Right lung (tissue), 5 donors: ENCODE results near the gene GFAP. TPM values are rescaled to one million over a fixed set of nuclear protein-coding genes. Genes with fewer than 3 reads are reported as not detected.

Experiments
- DNase-seq, 2 donors: peaks; one replicate each; pipeline ENCODE4 v3.0.0-alpha.2; 2013
- polyA plus RNA-seq, 5 donors: library from polyadenylated mRNA; unstranded; fragments of 120-200 nt; gene quantifications; one replicate each; pipeline versions ENCODE4 v1.2.1 to v1.2.3, GENCODE V29; 2013; ENCODE audit warnings: inconsistent platforms in 1 of 5, low replicate concordance in 1 of 5; ENCODE audit not compliant: insufficient read length in 5 of 5, insufficient read depth in 1 of 5

Gene GFAP
- polyA plus RNA-seq, 5 donors: 0.19 to 0.95 (median 0.58) TPM

GRCh38 chr17:44865931-44866330 lies 49.4 kb downstream of the GFAP start:
- no peak for DNase-seq

GRCh38 chr17:44865231-44865660 lies 50.1 kb downstream of the GFAP start:
- DNase-seq: peak; percentile 50 to 68

- no peak for DNase-seq
Measured at GRCh38 chr17:44864831-44865230, 50.5 kb downstream of the GFAP start.

- DNase-seq: no peak
Measured at GRCh38 chr17:44863061-44863918, 52.0 kb downstream of the GFAP start.

GRCh38 chr17:44862278-44862914 lies 52.9 kb downstream of the GFAP start:
- DNase-seq: no peak

GRCh38 chr17:44859701-44860100 lies 55.6 kb downstream of the GFAP start:
- no peak for DNase-seq

- DNase-seq: no peak
Measured at GRCh38 chr17:44854192-44854591, 61.1 kb downstream of the GFAP start.

Other genes starting within 250 kb of the GFAP start
- 10 to 100 TPM; 25.2 to 35.7 (median 31.7) TPM for gene CCDC43, start 225.7 kb downstream of the GFAP start, polyA plus RNA-seq
- 10 to 100 TPM; 13.1 to 20.1 (median 15.6) TPM for gene DBF4B, start 206.8 kb downstream of the GFAP start, polyA plus RNA-seq
- 1 to 10 TPM; 1.5 to 3.4 (median 2.8) TPM for gene ADAM11, start 156.5 kb downstream of the GFAP start, polyA plus RNA-seq
- gene GJC1, start 85.2 kb downstream of the GFAP start, polyA plus RNA-seq: 10 to 100 TPM; 36.5 to 45.7 (median 39.9) TPM
- gene HIGD1B, start 67.6 kb downstream of the GFAP start, polyA plus RNA-seq: 10 to 100 TPM; 13.0 to 21.7 (median 17.7) TPM
- 10 to 100 TPM; 77.7 to 95.7 (median 92.8) TPM for gene EFTUD2, start 16.1 kb downstream of the GFAP start, polyA plus RNA-seq
- 10 to 100 TPM; 10.8 to 22.9 (median 14.5) TPM for gene KIF18B, start 32.3 kb upstream of the GFAP start, polyA plus RNA-seq
- gene C1QL1, start 52.8 kb upstream of the GFAP start, polyA plus RNA-seq: 1 to 10 TPM; 1.5 to 4.7 (median 2.4) TPM
- 10 to 100 TPM; 37.3 to 54.2 (median 48.5) TPM for gene DCAKD, start 136.1 kb upstream of the GFAP start, polyA plus RNA-seq
- gene NMT1, start 145.8 kb upstream of the GFAP start, polyA plus RNA-seq: 10 to 100 TPM; 58.8 to 74.3 (median 63.0) TPM
- 10 to 100 TPM; 12.0 to 26.9 (median 13.4) TPM for gene PLCD3, start 217.0 kb upstream of the GFAP start, polyA plus RNA-seq
- gene ACBD4, start 220.2 kb upstream of the GFAP start, polyA plus RNA-seq: 10 to 100 TPM; 12.1 to 17.6 (median 15.5) TPM
- gene HEXIM1, start 233.0 kb upstream of the GFAP start, polyA plus RNA-seq: 10 to 100 TPM; 31.6 to 39.4 (median 37.0) TPM
- 10 to 100 TPM in 3 of 5 donors, 1 to 10 TPM in 2; 8.0 to 11.1 (median 10.7) TPM for gene HEXIM2, start 246.4 kb upstream of the GFAP start, polyA plus RNA-seq